ENCODE data around the gene CHM. TPM values are rescaled to one million over a fixed set of nuclear protein-coding genes. Genes with fewer than 3 reads are reported as not detected.
A peak's percentile ranks its signal among the peaks of the same experiment; 100 is the strongest.

Gene CHM
- total and polyA plus RNA-seq, 2 donors (not counting 1 experiment from before 2014, with no cell fraction given) = 13.7 to 25.5 TPM

- Mint-ChIP-seq H3K9me3 (ENCODE audit: insufficient read depth) (no peaks in the 10 kb centered on the region), H3K4me3 (peak overlapping the region; percentile 23), H3K27ac (no peak overlapping the region), H3K27me3 (no peaks in the 10 kb centered on the region), H3K4me1 (peaks cover 36% of the 10 kb centered on the region)
- H3K27ac ChIP-seq (ENCODE audit: low read length in 2 of 2) = peak overlapping the region; percentile 38 to 65
- H3K79me2 ChIP-seq (ENCODE audit: control insufficient read depth, insufficient read depth, low read length) = no peaks in the 10 kb centered on the region
- peaks cover 11 to 17% of the 10 kb centered on the region in 2 donors for H3K4me1 ChIP-seq (ENCODE audit: control insufficient read depth in 2 of 2, insufficient read depth in 2 of 2, low read length in 2 of 2)
- H2AFZ ChIP-seq (ENCODE audit: insufficient read depth, low read depth, low read length, poor library complexity, severe bottlenecking) = no peak overlapping the region
- POLR2A ChIA-PET = no interaction called here
- no peak for TF ChIP-seq CTCF (IDR thresholded peaks at IDR 0.05)
- TF ChIP-seq EZH2 (IDR thresholded peaks at IDR 0.05; ENCODE audit: borderline replicate concordance, insufficient read depth, low read depth, low read length, poor library complexity, severe bottlenecking) = no peak
- peak overlapping the region; percentile 57 for H3K4me2 ChIP-seq (replicated peaks; ENCODE audit: low read depth, low read length, poor library complexity, severe bottlenecking)
- DNase-seq = no peak
- no CpG with 5 or more reads among the region's 2 CpGs for WGBS (ENCODE audit: insufficient coverage)
- H3K27me3 ChIP-seq (replicated peaks in 1 of 4; ENCODE audit: control extremely low read depth in 1 of 4, control insufficient read depth in 3 of 4, insufficient read depth in 4 of 4, low read length in 3 of 4) = no peaks in the 10 kb centered on the region
- CTCF ChIA-PET = no interaction called here
- peaks cover 0 to 2% of the 10 kb centered on the region in 2 experiments for H3K36me3 ChIP-seq (replicated peaks in 1 of 2; ENCODE audit: control extremely low read depth in 1 of 2, control insufficient read depth in 1 of 2, extremely low read depth in 1 of 2, insufficient read depth in 2 of 2, low read length in 1 of 2)
- intact Hi-C loops (cut with micrococcal nuclease) = no loop called here
- H4K20me1 ChIP-seq (ENCODE audit: control insufficient read depth, insufficient read depth, low read length, poor library complexity, severe bottlenecking) = no peaks in the 10 kb centered on the region
- H3K9ac ChIP-seq (ENCODE audit: low read length) = no peak overlapping the region
- no peak for ATAC-seq (ENCODE audit: low read depth)
- H3K4me3 ChIP-seq (ENCODE audit: control extremely low read depth in 1 of 5, extremely low read depth in 1 of 5, insufficient read depth in 1 of 5, low read depth in 2 of 5, low read length in 4 of 5) = no peak overlapping the region
- H3K9me3 ChIP-seq (ENCODE audit: control extremely low read depth in 1 of 3, control insufficient read depth in 2 of 3, insufficient read depth in 1 of 3, low read length in 2 of 3) = no peaks in the 10 kb centered on the region
Measured at GRCh38 chrX:85906399-85906798, 141.0 kb downstream of the CHM start.

GRCh38 chrX:85905851-85906250, 141.5 kb downstream of the CHM start:
- ChIA-PET POLR2A (no interaction called here), CTCF (no interaction called here)
- no peak overlapping the region for H3K9ac ChIP-seq (ENCODE audit: low read length)
- H4K20me1 ChIP-seq (ENCODE audit: control insufficient read depth, insufficient read depth, low read length, poor library complexity, severe bottlenecking) = no peaks in the 10 kb centered on the region
- H3K9me3 ChIP-seq (ENCODE audit: control extremely low read depth in 1 of 3, control insufficient read depth in 2 of 3, insufficient read depth in 1 of 3, low read length in 2 of 3) = no peaks in the 10 kb centered on the region
- no peaks in the 10 kb centered on the region for H3K27me3 ChIP-seq (replicated peaks in 1 of 4; ENCODE audit: control extremely low read depth in 1 of 4, control insufficient read depth in 3 of 4, insufficient read depth in 4 of 4, low read length in 3 of 4)
- Mint-ChIP-seq H3K27me3 (no peaks in the 10 kb centered on the region), H3K27ac (no peak overlapping the region), H3K9me3 (ENCODE audit: insufficient read depth) (no peaks in the 10 kb centered on the region), H3K4me3 (no peak overlapping the region), H3K4me1 (peaks cover 35% of the 10 kb centered on the region)
- DNase-seq (no peak), ATAC-seq (ENCODE audit: low read depth) (no peak)
- no peak overlapping the region for H3K4me2 ChIP-seq (replicated peaks; ENCODE audit: low read depth, low read length, poor library complexity, severe bottlenecking)
- H3K79me2 ChIP-seq (ENCODE audit: control insufficient read depth, insufficient read depth, low read length) = no peaks in the 10 kb centered on the region
- peaks cover 11 to 17% of the 10 kb centered on the region in 2 donors for H3K4me1 ChIP-seq (ENCODE audit: control insufficient read depth in 2 of 2, insufficient read depth in 2 of 2, low read length in 2 of 2)
- H3K4me3 ChIP-seq (ENCODE audit: control extremely low read depth in 1 of 5, extremely low read depth in 1 of 5, insufficient read depth in 1 of 5, low read depth in 2 of 5, low read length in 4 of 5) = no peak overlapping the region
- no CpG with 5 or more reads among the region's 3 CpGs for WGBS (ENCODE audit: insufficient coverage)
- H2AFZ ChIP-seq (ENCODE audit: insufficient read depth, low read depth, low read length, poor library complexity, severe bottlenecking) = no peak overlapping the region
- H3K36me3 ChIP-seq (replicated peaks in 1 of 2; ENCODE audit: control extremely low read depth in 1 of 2, control insufficient read depth in 1 of 2, extremely low read depth in 1 of 2, insufficient read depth in 2 of 2, low read length in 1 of 2) = peaks cover 0 to 2% of the 10 kb centered on the region in 2 experiments
- TF ChIP-seq EZH2 (IDR thresholded peaks at IDR 0.05; ENCODE audit: borderline replicate concordance, insufficient read depth, low read depth, low read length, poor library complexity, severe bottlenecking) = no peak
- TF ChIP-seq CTCF (IDR thresholded peaks at IDR 0.05) = no peak
- H3K27ac ChIP-seq (ENCODE audit: low read length in 2 of 2) = no peak overlapping the region
- intact Hi-C loops (cut with micrococcal nuclease) = no loop called here

Data from B cell (primary cell).